Spleen (tissue), 13 donors: Measurements from ENCODE around the gene IPMK. TPM values are rescaled to one million over a fixed set of nuclear protein-coding genes. Genes with fewer than 3 reads are reported as not detected.

Source experiments
- DNase-seq: peaks from one replicate; pipeline ENCODE4 v3.0.0-alpha.2; 2020
- H3K27ac ChIP-seq, 8 donors: fragments of 200-600 bp; sonication (generic) in 7 of 8; 1 replicate in 4 of 8; 2 replicates in 4 of 8; pipeline versions ENCODE4 v1.5.0 to v1.8.0; 2016 to 2021; ENCODE audit warnings: inconsistent platforms in 4 of 8, mild to moderate bottlenecking in 4 of 8, moderate library complexity in 1 of 8
- H3K27me3 ChIP-seq, 7 donors: fragments of 200-600 bp; sonication (generic) in 6 of 7; replicated peaks in 1 of 7; 1 replicate in 4 of 7; 2 replicates in 3 of 7; pipeline versions ENCODE4 v1.5.0 to v1.8.0; 2016 to 2021; ENCODE audit warnings: inconsistent platforms in 3 of 7, mild to moderate bottlenecking in 1 of 7
- H3K36me3 ChIP-seq, 6 donors: fragments of 200-600 bp; sonication (generic) in 5 of 6; 1 replicate in 4 of 6; 2 replicates in 2 of 6; pipeline versions ENCODE4 v1.5.0 to v1.8.0; 2016 to 2021; ENCODE audit warnings: inconsistent platforms in 2 of 6
- H3K4me1 ChIP-seq, 6 donors: fragments of 200-600 bp; sonication (generic) in 5 of 6; 1 replicate in 3 of 6; 2 replicates in 3 of 6; pipeline versions ENCODE4 v1.5.0 to v1.8.0; 2016 to 2021; ENCODE audit warnings: inconsistent platforms in 3 of 6
- H3K4me3 ChIP-seq, 8 donors: fragments of 200-600 bp; sonication (generic) in 7 of 8; 1 replicate in 4 of 8; 2 replicates in 4 of 8; pipeline versions ENCODE4 v1.5.0 to v1.8.0; 2016 to 2021; ENCODE audit warnings: inconsistent platforms in 4 of 8, mild to moderate bottlenecking in 4 of 8, moderate library complexity in 2 of 8
- H3K9me3 ChIP-seq, 8 donors: fragments of 200-600 bp; sonication (generic) in 7 of 8; 1 replicate in 4 of 8; 2 replicates in 4 of 8; pipeline versions ENCODE4 v1.5.0 to v1.8.0; 2016 to 2021; ENCODE audit warnings: inconsistent platforms in 4 of 8
- CTCF ChIP-seq, 11 experiments: fragments of 200-600 bp in 7 of 11; fragments of 450-650 bp in 4 of 11; sonication (generic) in 4 of 11; IDR thresholded peaks in 8 of 11; conservative IDR thresholded peaks in 3 of 11; 1 replicate in 7 of 11; 2 replicates in 4 of 11; pipeline versions ENCODE4 v1.4.0 to v1.8.0; 2016 to 2021; ENCODE audit warnings: antibody characterized with exemption in 11 of 11, inconsistent platforms in 4 of 11, mild to moderate bottlenecking in 1 of 11
- POLR2A ChIP-seq, 3 donors: fragments of 450-650 bp; IDR thresholded peaks; one replicate each; pipeline ENCODE4 v1.5.1; 2017; ENCODE audit warnings: antibody characterized with exemption in 3 of 3, mild to moderate bottlenecking in 1 of 3
- POLR2AphosphoS5 ChIP-seq, 3 donors: sonication (generic); formaldehyde crosslinking; IDR thresholded peaks; one replicate each; pipeline ENCODE4 v1.5.1; 2017; ENCODE audit warnings: antibody characterized with exemption in 3 of 3
- WGBS, 5 donors: extraction: QIAGEN DNeasy Blood & Tissue Kit in 3 of 5; methylation state at CpG; one replicate each; pipeline versions ENCODE4 v1.1.5 to v1.1.7; 2013 to 2018; 5-methylcytosine and 5-hydroxymethylcytosine counted together
- intact Hi-C: fragments of 100-400 bp; cut with DNase I; formaldehyde crosslinking; loops from one replicate; pipeline ENCODE4 v1.15.0; 2023; ENCODE audit warnings: low total_unique reads
- long read RNA-seq, 2 donors: transcript quantifications; one replicate each; lab custom pipeline, GENCODE V29; 2026
- polyA plus RNA-seq, 3 donors: library from polyadenylated mRNA; stranded (reverse); fragments of 200-250 nt; gene quantifications; one replicate each; pipeline ENCODE4 v1.2.1, GENCODE V29; 2013
- total RNA-seq, 7 donors: library from RNA; depleted of rRNA in 3 of 7; stranded (reverse); fragments of >200 nt in 3 of 7; fragmentation: NEBNext Ultra II Directional in 4 of 7; extraction: Animal tissue kit (Norgen Biotek cat#: 25700) in 4 of 7; gene quantifications; one replicate each; pipeline versions ENCODE4 v1.1.0 to v1.2.1, GENCODE V29; 2016 to 2021
- donor health status: healthy with polysubstance abuse.
- donor health status: DM: no; HTN: no; CAD: no; lungs with moderate emphysema.
- donor health status: DM: no; HTN: no; CAD: no.
- donor health status: Bipolar disorder and iron deficiency.
- donor health status: healthy.
- donor health status: DM: no; HTN: no; CAD: no.
- donor health status: DM: yes; HTN: yes; CAD: no.

Gene IPMK
- 10 to 100 TPM; 12.3 to 17.2 (median 13.6) TPM for total RNA-seq
- 1 to 10 TPM; 2.9 to 4.3 (median 3.4) TPM for polyA plus RNA-seq
- long read RNA-seq, donor 1, full-length matches to known transcripts = 3 of 3 reads
- long read RNA-seq, donor 1, partial matches to known transcripts = 0 of 3 reads
- long read RNA-seq, donor 1, other reads (novel, unspliced or antisense) = 0 of 3 reads
- long read RNA-seq, donor 2, full-length matches to known transcripts = 3 of 3 reads
- long read RNA-seq, donor 2, partial matches to known transcripts = 0 of 3 reads
- long read RNA-seq, donor 2, other reads (novel, unspliced or antisense) = 0 of 3 reads

DNA sequence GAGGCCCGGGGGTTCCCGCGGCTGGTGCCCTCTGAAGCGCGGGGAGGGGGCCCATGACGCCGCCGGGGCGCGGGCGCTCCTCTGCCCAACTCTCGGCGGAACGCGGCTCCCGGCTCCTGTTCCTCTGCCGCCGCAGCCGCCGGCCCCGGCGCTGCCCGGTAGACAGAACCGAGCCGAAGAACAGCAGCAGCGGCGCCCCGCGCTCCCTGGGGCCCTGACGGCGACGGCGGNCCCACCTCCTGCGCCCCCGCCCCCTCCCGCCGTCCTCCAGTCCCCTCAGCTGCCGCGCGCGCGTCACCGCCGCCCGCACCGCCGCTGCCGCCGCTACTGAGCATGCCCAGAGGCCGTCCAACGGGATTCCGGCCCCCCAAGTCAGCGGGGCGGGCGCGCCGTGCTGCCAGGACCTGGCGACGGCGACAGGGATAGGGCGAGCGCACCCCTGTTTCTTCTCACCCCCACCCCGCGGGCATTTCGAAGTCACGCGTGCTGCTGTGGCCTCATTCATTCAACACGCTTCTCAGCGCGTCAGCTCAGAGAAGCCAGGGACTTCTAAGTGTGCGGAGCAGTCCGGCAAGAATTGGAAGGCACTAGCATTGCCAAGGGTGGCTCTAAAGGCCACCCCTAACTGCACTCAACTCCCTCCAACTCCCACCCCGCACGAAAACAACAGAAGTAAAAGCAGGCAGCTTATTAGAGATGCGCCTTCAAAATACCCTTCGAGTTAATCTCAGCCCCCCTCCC, at the start of gene IPMK:
Gene IPMK, minus strand, starts transcription at position 182 of the 741 bp plus-strand sequence. CDS start 283 bp downstream, outside the sequence.
- Histone ChIP-seq H3K27me3 (no peaks in the 10 kb centered on the region), H3K27ac (peak within 1 kb of the TSS; percentile 91 to 99 (median 98)), H3K4me3 (peak within 1 kb of the TSS; percentile 57 to 88 (median 70)), H3K9me3 (no peaks in the 10 kb centered on the region), H3K4me1 (peaks cover 12 to 66% (median 42%) of the 10 kb centered on the region in 6 donors), H3K36me3 (no peaks in the 10 kb centered on the region)
- TF ChIP-seq POLR2A (IDR thresholded peaks at IDR 0.05) (peak in 1 of 3 donors; percentile 78), POLR2AphosphoS5 (IDR thresholded peaks at IDR 0.05) (peak; percentile 82 to 91 (median 90)), CTCF (IDR thresholded peaks at IDR 0.05 in 8 of 11, conservative IDR thresholded peaks at IDR 0.05 in 3 of 11) (peak in 2 of 11 experiments; percentile 16 to 34)
- intact Hi-C loops = no loop called here
- peak; percentile 99 for DNase-seq
- 0 to 1% (median 0%) methylated on average over 26 to 76 of the region's 76 CpGs for WGBS, 5 donors

- Histone ChIP-seq H3K4me1 (peaks cover 0 to under 1% (median 0%) of the 10 kb centered on the region in 6 donors), H3K9me3 (no peaks in the 10 kb centered on the region), H3K36me3 (no peaks in the 10 kb centered on the region), H3K27ac (no peak overlapping the region), H3K27me3 (no peaks in the 10 kb centered on the region), H3K4me3 (no peak overlapping the region)
- no peak for DNase-seq
- intact Hi-C loops = no loop called here
- no peak for TF ChIP-seq POLR2A (IDR thresholded peaks at IDR 0.05)
- TF ChIP-seq POLR2AphosphoS5 (IDR thresholded peaks at IDR 0.05) = no peak
- TF ChIP-seq CTCF (IDR thresholded peaks at IDR 0.05 in 8 of 11, conservative IDR thresholded peaks at IDR 0.05 in 3 of 11) = no peak
These were observed 49.2 kb upstream of the IPMK start for GRCh38 chr10:58316874-58317273.

GRCh38 chr10:58311026-58311425, 43.3 kb upstream of the IPMK start:
- intact Hi-C loops = no loop called here
- no peak for DNase-seq
- H3K27me3 ChIP-seq = peaks cover 0 to under 1% (median 0%) of the 10 kb centered on the region in 7 donors
- no peaks in the 10 kb centered on the region for H3K9me3 ChIP-seq
- no peak for TF ChIP-seq CTCF (IDR thresholded peaks at IDR 0.05 in 8 of 11, conservative IDR thresholded peaks at IDR 0.05 in 3 of 11)
- no peak for TF ChIP-seq POLR2A (IDR thresholded peaks at IDR 0.05)
- TF ChIP-seq POLR2AphosphoS5 (IDR thresholded peaks at IDR 0.05) = no peak
- no peak overlapping the region for H3K27ac ChIP-seq
- no peak overlapping the region for H3K4me3 ChIP-seq
- H3K36me3 ChIP-seq = no peaks in the 10 kb centered on the region
- H3K4me1 ChIP-seq = no peaks in the 10 kb centered on the region

GRCh38 chr10:58307676-58308075, 40.0 kb upstream of the IPMK start:
- intact Hi-C loops = loop anchor here (10.0 kb wide), 1 partner anchor 77 kb away; the partner anchor contains the start of gene TFAM
- no peak for TF ChIP-seq POLR2AphosphoS5 (IDR thresholded peaks at IDR 0.05)
- no peak for TF ChIP-seq CTCF (IDR thresholded peaks at IDR 0.05 in 8 of 11, conservative IDR thresholded peaks at IDR 0.05 in 3 of 11)
- no peak for TF ChIP-seq POLR2A (IDR thresholded peaks at IDR 0.05)
- Histone ChIP-seq H3K9me3 (no peaks in the 10 kb centered on the region), H3K27me3 (peaks cover 0 to 3% (median 0%) of the 10 kb centered on the region in 7 donors), H3K27ac (no peak overlapping the region), H3K4me3 (no peak overlapping the region), H3K36me3 (no peaks in the 10 kb centered on the region), H3K4me1 (no peaks in the 10 kb centered on the region)
- DNase-seq = no peak
- 91 to 96% (median 94%) methylated on average over 3 of the region's 3 CpGs for WGBS, 5 donors
